Left ventricle myocardium inferior (tissue), 1 donor: ENCODE results near the gene ERG. TPM values are rescaled to one million over a fixed set of nuclear protein-coding genes. Genes with fewer than 3 reads are reported as not detected.

Experiments
- DNase-seq: peaks from one replicate; pipeline ENCODE4 v3.0.0-alpha.2; 2020
- H3K27ac ChIP-seq: fragments of 200-600 bp; replicated peaks from 2 replicates; pipeline ENCODE4 v1.8.0; 2021
- H3K27me3 ChIP-seq: fragments of 200-600 bp; 2 replicates; pipeline ENCODE4 v1.8.0; 2021; ENCODE audit warnings: low read depth
- H3K36me3 ChIP-seq: fragments of 200-600 bp; 2 replicates; pipeline ENCODE4 v1.8.0; 2021
- H3K4me1 ChIP-seq: fragments of 200-600 bp; 2 replicates; pipeline ENCODE4 v1.8.0; 2021
- H3K4me3 ChIP-seq: fragments of 200-600 bp; 2 replicates; pipeline ENCODE4 v1.8.0; 2021; ENCODE audit warnings: mild to moderate bottlenecking, moderate library complexity
- H3K9me3 ChIP-seq: fragments of 200-600 bp; replicated peaks from 2 replicates; pipeline ENCODE4 v1.8.0; 2021
- intact Hi-C: fragments of 100-400 bp; cut with micrococcal nuclease; formaldehyde crosslinking; loops from one replicate; pipeline ENCODE4 v1.11.0; 2022
- total RNA-seq: library from RNA; stranded (reverse); fragmentation: NEBNext Ultra II Directional; extraction: Animal tissue kit (Norgen Biotek cat#: 25700); gene quantifications from one replicate; pipeline ENCODE4 v1.2.1, GENCODE V29; 2021
- TF ChIP-seq, protein P1 (sequence below): fragments of 200-600 bp; IDR thresholded peaks from 2 replicates; pipeline ENCODE4 v1.8.0; 2021; ENCODE audit warnings: antibody characterized with exemption, mild to moderate bottlenecking, borderline replicate concordance
- donor health status: DM: no; HTN: yes; CAD: no; lungs with severe emphysema.

ERG gene
- total RNA-seq, 1 donor from 2014 or later = 17.3 TPM

DNA sequence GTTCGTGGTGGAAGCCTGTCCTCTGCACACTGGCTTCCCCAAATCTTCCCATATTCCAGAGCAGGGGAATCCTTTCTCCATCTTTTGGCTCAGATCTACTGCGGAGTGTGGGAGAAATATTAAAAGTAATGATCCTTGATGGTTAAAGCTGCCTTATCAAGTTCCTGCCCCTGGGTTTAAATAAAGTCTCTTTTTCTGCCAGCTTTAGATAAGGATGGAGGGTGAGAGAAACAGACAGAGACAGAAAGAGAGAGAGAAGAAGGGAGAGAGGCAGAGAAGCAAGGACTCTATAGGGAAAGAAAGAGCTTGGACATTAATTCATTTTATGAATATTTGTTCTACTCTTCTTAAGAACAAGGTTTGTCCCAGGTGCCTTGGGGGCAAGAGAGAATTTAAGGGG lies 143.5 kb downstream of the ERG start:
- TF ChIP-seq, protein P1, sequence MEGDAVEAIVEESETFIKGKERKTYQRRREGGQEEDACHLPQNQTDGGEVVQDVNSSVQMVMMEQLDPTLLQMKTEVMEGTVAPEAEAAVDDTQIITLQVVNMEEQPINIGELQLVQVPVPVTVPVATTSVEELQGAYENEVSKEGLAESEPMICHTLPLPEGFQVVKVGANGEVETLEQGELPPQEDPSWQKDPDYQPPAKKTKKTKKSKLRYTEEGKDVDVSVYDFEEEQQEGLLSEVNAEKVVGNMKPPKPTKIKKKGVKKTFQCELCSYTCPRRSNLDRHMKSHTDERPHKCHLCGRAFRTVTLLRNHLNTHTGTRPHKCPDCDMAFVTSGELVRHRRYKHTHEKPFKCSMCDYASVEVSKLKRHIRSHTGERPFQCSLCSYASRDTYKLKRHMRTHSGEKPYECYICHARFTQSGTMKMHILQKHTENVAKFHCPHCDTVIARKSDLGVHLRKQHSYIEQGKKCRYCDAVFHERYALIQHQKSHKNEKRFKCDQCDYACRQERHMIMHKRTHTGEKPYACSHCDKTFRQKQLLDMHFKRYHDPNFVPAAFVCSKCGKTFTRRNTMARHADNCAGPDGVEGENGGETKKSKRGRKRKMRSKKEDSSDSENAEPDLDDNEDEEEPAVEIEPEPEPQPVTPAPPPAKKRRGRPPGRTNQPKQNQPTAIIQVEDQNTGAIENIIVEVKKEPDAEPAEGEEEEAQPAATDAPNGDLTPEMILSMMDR = no peak
- no peaks in the 10 kb centered on the region for H3K36me3 ChIP-seq
- intact Hi-C loops = loop anchor here (5.0 kb wide), 1 partner anchor 192 kb away; no protein-coding TSS in a partner anchor

DNA sequence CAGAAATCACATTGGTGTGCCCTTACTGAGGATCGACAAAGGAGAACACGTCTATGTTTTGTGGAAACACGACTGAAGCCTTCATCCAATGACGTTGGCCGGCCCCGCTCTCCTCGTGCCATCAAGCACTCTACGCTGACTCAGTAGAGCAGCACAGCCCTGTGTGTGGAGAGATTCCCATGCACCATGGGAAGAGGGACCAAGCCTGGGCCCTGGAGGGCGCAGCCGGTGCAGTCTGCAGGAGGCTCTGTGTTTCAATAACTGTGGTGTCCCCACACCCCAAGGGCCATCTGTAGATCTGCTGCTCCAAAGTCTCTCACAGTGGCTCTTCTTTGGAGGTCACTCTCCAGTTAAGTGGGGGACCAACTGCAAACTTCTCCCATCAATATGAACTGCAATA lies 144.0 kb downstream of the ERG start:
- TF ChIP-seq, protein P1 = no peak
- H3K4me1 ChIP-seq = peaks cover 11% of the 10 kb centered on the region
- no peaks in the 10 kb centered on the region for H3K9me3 ChIP-seq
- peaks cover 11% of the 10 kb centered on the region for H3K27me3 ChIP-seq
- DNase-seq = no peak
- no peak overlapping the region for H3K4me3 ChIP-seq
- H3K27ac ChIP-seq = no peak overlapping the region
- intact Hi-C loops = no loop called here
- H3K36me3 ChIP-seq = no peaks in the 10 kb centered on the region

More for the DNA sequence above, 143.5 kb downstream of the ERG start:
- Histone ChIP-seq H3K9me3 (no peaks in the 10 kb centered on the region), H3K27ac (no peak overlapping the region), H3K4me1 (peaks cover 11% of the 10 kb centered on the region), H3K4me3 (no peak overlapping the region), H3K27me3 (peaks cover 14% of the 10 kb centered on the region)
- DNase-seq = no peak

DNA sequence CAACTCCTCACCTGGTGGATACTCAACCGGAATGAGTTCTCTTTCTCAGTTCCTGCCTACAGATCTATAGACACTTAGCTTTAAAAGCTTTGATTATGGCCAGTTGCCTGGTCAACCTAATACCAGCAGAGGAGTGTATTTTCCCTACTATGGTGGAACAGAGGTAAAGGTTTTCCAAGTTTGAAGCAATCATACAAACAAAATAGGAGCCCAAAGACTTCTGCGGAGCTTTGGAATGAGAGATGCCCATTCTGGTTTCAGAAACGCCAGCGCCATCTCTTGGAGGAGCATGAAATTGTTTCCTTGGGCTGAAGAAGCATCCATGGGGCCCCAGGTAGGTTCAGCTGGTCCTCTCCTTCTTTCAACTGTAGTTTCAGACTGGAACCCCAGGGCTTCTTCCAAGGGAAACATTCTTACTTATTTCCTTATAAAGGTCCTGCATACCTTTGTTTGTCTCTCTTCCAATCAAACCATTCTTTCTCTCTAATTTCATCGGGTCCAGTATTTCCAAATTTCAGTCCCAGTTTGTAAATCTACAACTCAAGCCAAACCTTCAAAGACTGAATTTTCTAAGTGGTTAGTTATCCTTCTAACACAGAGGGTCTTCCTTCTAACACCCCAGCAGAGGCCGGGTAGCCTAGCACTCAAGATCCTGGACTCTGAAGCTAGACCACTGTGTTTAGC lies 145.6 kb downstream of the ERG start:
- Histone ChIP-seq H3K4me1 (peaks cover 11% of the 10 kb centered on the region), H3K4me3 (peak overlapping the region; percentile 2), H3K27ac (no peak overlapping the region), H3K36me3 (no peaks in the 10 kb centered on the region), H3K9me3 (no peaks in the 10 kb centered on the region), H3K27me3 (peaks cover 5% of the 10 kb centered on the region)
- TF ChIP-seq, protein P1 = peak; percentile 81
- intact Hi-C loops = loop anchor here (2.0 kb wide), 1 partner anchor 134 kb away; no protein-coding TSS in a partner anchor
- DNase-seq = peak; percentile 25

DNA sequence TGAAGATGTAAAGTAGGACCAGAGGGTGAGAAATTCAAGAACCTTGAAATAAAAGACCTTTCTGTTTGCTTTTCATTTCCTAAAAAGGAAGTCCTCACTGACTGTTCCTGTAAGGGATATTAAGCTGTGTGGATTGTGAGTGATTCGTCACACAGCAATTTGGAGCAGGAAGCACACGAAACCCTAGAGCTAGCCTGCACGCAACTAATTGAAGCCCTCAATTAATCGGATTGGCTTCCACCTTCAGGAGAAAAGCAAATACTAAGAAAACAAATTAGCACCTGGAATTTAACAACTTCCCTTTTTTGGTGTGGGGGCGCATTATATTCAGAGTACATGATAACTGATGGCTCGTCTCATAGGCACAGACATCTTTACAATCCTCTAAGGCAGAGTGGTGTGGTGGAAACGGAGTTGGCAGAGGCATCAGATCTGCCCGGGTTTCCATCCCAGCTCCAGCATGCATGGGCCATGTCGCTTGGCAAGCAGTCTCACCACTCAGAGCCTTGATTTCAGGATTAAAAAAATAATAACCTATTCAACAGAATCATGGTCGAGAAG lies 146.2 kb downstream of the ERG start:
- TF ChIP-seq, protein P1 = no peak
- intact Hi-C loops = loop anchor here (2.0 kb wide), 1 partner anchor 133 kb away; no protein-coding TSS in a partner anchor
- no peak for DNase-seq
- Histone ChIP-seq H3K36me3 (no peaks in the 10 kb centered on the region), H3K9me3 (no peaks in the 10 kb centered on the region), H3K27me3 (peaks cover 5% of the 10 kb centered on the region), H3K4me3 (peak overlapping the region; percentile 2), H3K4me1 (peaks cover 11% of the 10 kb centered on the region), H3K27ac (no peak overlapping the region)

DNA sequence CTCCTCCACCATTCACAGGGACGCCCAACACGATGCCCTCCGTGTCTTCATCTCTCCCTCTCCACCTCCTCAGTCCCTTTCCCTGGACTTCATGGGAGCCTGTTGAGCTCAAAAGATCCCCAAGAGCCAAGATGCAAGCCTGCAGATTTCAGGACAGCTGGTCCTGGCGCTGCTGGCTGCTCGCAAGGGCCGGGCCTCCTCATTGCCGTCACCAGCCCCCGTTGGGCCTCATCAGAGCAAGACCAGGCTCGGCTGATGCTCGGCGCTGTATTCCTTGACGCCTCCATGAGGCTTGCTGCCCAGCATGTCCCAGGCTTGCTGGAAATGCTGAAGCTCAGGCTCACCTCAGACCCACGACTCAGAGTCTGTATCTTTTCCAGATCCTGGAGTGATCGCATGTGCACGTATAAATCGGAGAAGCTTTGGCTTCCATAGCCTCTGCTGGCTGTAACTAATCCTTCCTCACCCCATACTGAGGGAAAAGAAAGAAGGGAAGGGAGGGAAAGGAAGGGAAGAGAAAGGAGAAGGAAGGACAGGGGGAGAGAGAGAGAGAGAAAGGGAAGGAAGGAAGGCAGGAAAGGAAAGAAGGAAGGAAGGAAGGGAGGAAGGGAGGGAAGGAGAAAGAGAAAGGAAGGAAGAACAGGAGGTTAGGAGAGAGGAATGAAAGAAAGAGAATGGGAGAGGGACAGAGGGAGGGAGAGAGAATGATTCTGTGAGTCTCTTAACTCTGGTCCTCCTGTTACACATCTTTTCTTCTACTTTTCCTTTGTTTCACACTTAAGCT lies 146.9 kb downstream of the ERG start:
- H3K27ac ChIP-seq = no peak overlapping the region
- H3K36me3 ChIP-seq = no peaks in the 10 kb centered on the region
- H3K9me3 ChIP-seq = no peaks in the 10 kb centered on the region
- no peak for DNase-seq
- H3K4me1 ChIP-seq = peaks cover 11% of the 10 kb centered on the region
- TF ChIP-seq, protein P1 = no peak
- peaks cover 5% of the 10 kb centered on the region for H3K27me3 ChIP-seq
- intact Hi-C loops = no loop called here
- no peak overlapping the region for H3K4me3 ChIP-seq
